Measurements from ENCODE around the gene MAGEA3. TPM values are rescaled to one million over a fixed set of nuclear protein-coding genes. Genes with fewer than 3 reads are reported as not detected.

MAGEA3 gene
- total and polyA plus RNA-seq, 9 of the 15 experiments (the other 6 are each of a cell fraction or from before 2014, with no cell fraction given), result 8.1 to 197 (median 144) TPM

- TF ChIP-seq PBX2 (CRISPR knock-in tag; IDR thresholded peaks at IDR 0.05; ENCODE audit: low read depth), result no peak
- TF ChIP-seq PBX2 (tag; conservative IDR thresholded peaks at IDR 0.05; ENCODE audit: low read depth), result no peak
- TF ChIP-seq TEAD1 (CRISPR knock-in tag; IDR thresholded peaks at IDR 0.05), result no peak
- TF ChIP-seq TGIF2 (CRISPR knock-in tag; IDR thresholded peaks at IDR 0.05), result no peak
- no peak for TF ChIP-seq CEBPG (CRISPR knock-in tag; IDR thresholded peaks at IDR 0.05)
- no peak for TF ChIP-seq CEBPG (tag; conservative IDR thresholded peaks at IDR 0.05 in 1 of 2, IDR thresholded peaks at IDR 0.05 in 1 of 2)
- no peak for TF ChIP-seq ZFPM2 (CRISPR knock-in tag; IDR thresholded peaks at IDR 0.05)
- TF ChIP-seq HDAC6 (IDR thresholded peaks at IDR 0.05; ENCODE audit: low read depth, low read length), result no peak
- TF ChIP-seq CEBPZ (IDR thresholded peaks at IDR 0.05; ENCODE audit: borderline replicate concordance, low read depth, low read length), result no peak
- no peak for TF ChIP-seq TFAM (CRISPR knock-in tag; conservative IDR thresholded peaks at IDR 0.05)
- no peak for TF ChIP-seq E4F1 (CRISPR knock-in tag; IDR thresholded peaks at IDR 0.05; ENCODE audit: borderline replicate concordance)
- no peak for TF ChIP-seq ZBTB17 (CRISPR knock-in tag; IDR thresholded peaks at IDR 0.05)
- no peak for TF ChIP-seq PHF21A (IDR thresholded peaks at IDR 0.05; ENCODE audit: borderline replicate concordance, low read depth)
- TF ChIP-seq BCOR (IDR thresholded peaks at IDR 0.05), result no peak
- TF ChIP-seq ZNF639 (CRISPR knock-in tag; conservative IDR thresholded peaks at IDR 0.05 in 1 of 2, IDR thresholded peaks at IDR 0.05 in 1 of 2), result no peak
Observed at GRCh38 chrX:152733261-152733975, 34.8 kb downstream of the MAGEA3 start, which contains the start of the genes CSAG1 and MAGEA12 (continued).

Data from K562 (cell line).